K562 (cell line): ENCODE results near the gene C17orf50. TPM values are rescaled to one million over a fixed set of nuclear protein-coding genes. Genes with fewer than 3 reads are reported as not detected.
A peak's percentile ranks its signal among the peaks of the same experiment; 100 is the strongest.

ENCODE experiments used
- CREM ChIP-seq: IDR thresholded peaks from 2 replicates; pipeline ENCODE4 v1.6.1; 2014; ENCODE audit warnings: antibody characterized with exemption, low read depth
- DNMT1 ChIP-seq: fragments of 450-650 bp; IDR thresholded peaks from 2 replicates; pipeline ENCODE4 v1.6.1; 2016; ENCODE audit warnings: antibody characterized with exemption, mild to moderate bottlenecking
- FOXA3 ChIP-seq, 2 experiments: fragments of 450-650 bp in 1 of 2; sonication (generic) in 1 of 2; formaldehyde crosslinking; IDR thresholded peaks in 1 of 2; conservative IDR thresholded peaks in 1 of 2; 2 replicates each; pipeline versions ENCODE4 v1.4.0 to v1.8.0; 2020 to 2022; ENCODE audit warnings: mild to moderate bottlenecking in 2 of 2, missing genetic modification reagents in 1 of 2
- HNRNPK ChIP-seq: fragments of 200-400 bp; formaldehyde crosslinking; IDR thresholded peaks from one replicate; pipeline ENCODE4 v1.6.1; 2018; ENCODE audit warnings: mild to moderate bottlenecking, low read depth, low read length; ENCODE audit not compliant: poor library complexity, severe bottlenecking
- KHSRP ChIP-seq: fragments of 450-650 bp; IDR thresholded peaks from 2 replicates; pipeline ENCODE4 v1.6.1; 2017
- L3MBTL2 ChIP-seq: fragments of 450-650 bp; IDR thresholded peaks from 2 replicates; pipeline ENCODE4 v1.6.1; 2016; ENCODE audit warnings: mild to moderate bottlenecking, moderate library complexity
- NRF1 ChIP-seq, 2 experiments: fragments of 450-650 bp; IDR thresholded peaks in 1 of 2; conservative IDR thresholded peaks in 1 of 2; 2 replicates each; pipeline ENCODE4 v1.6.1; 2014; ENCODE audit warnings: mild to moderate bottlenecking in 2 of 2
- SRSF3 ChIP-seq: fragments of 200-400 bp; formaldehyde crosslinking; IDR thresholded peaks from 2 replicates; pipeline ENCODE4 v1.6.1; 2016; ENCODE audit warnings: mild to moderate bottlenecking, low read length, moderate library complexity; ENCODE audit not compliant: insufficient read depth
- ZFP36 ChIP-seq: fragments of 150-350 bp; IDR thresholded peaks from 2 replicates; pipeline ENCODE4 v1.6.1; 2018; ENCODE audit warnings: low read length, low read depth; ENCODE audit not compliant: partially characterized antibody
- ZNF561 ChIP-seq: fragments of 450-650 bp; formaldehyde crosslinking; conservative IDR thresholded peaks from 2 replicates; pipeline ENCODE4 v1.4.0; 2020; ENCODE audit warnings: mild to moderate bottlenecking, moderate library complexity
- ZSCAN29 ChIP-seq: fragments of 450-650 bp; IDR thresholded peaks from 2 replicates; pipeline ENCODE4 v1.6.1; 2017
- polyA plus RNA-seq, 8 experiments: library from polyadenylated mRNA; depleted of rRNA in 4 of 8; stranded (reverse) in 5 of 8; unstranded in 3 of 8; fragments of >200 nt; fragmentation: Nextera tagmentation in 2 of 8; fragmentation: Illumina TruSeq in 1 of 8; extraction: Ambion mirVana in 2 of 8; extraction: Trizol in 1 of 8; gene quantifications; 2 replicates each; pipeline versions ENCODE4 v1.2.1 to v1.2.3, GENCODE V29; 2011 to 2014; ENCODE audit warnings: inconsistent platforms in 1 of 8, missing spikeins in 1 of 8
- total RNA-seq, 7 experiments: library from RNA; depleted of rRNA in 6 of 7; stranded (reverse); fragments of >200 nt in 6 of 7; fragmentation: Illumina TruSeq in 2 of 7; extraction: Trizol in 2 of 7; gene quantifications; 2 replicates each; pipeline versions ENCODE4 v1.2.1 to v1.2.3, GENCODE V29; 2011 to 2021; ENCODE audit warnings: low replicate concordance in 1 of 7
- TF ChIP-seq, protein P1 (sequence below): sonication (generic); formaldehyde crosslinking; IDR thresholded peaks from 2 replicates; pipeline ENCODE4 v1.9.0; 2022; ENCODE audit warnings: mild to moderate bottlenecking, missing genetic modification reagents
- TF ChIP-seq, protein P2 (sequence below), 2 experiments: fragments of 450-650 bp; formaldehyde crosslinking in 1 of 2; IDR thresholded peaks; 2 replicates each; pipeline versions ENCODE4 v1.4.0 to v1.6.1; 2014 to 2020; ENCODE audit warnings: mild to moderate bottlenecking in 2 of 2, borderline replicate concordance in 1 of 2, low read depth in 1 of 2
- TF ChIP-seq, protein P3 (sequence below): IDR thresholded peaks from 2 replicates; pipeline ENCODE4 v1.6.1; 2011; ENCODE audit not compliant: insufficient read length; ENCODE audit errors: extremely low read depth
- TF ChIP-seq, protein P4 (sequence below): fragments of 450-650 bp; IDR thresholded peaks from 2 replicates; pipeline ENCODE4 v1.6.1; 2018; ENCODE audit warnings: mild to moderate bottlenecking, low read depth; ENCODE audit not compliant: partially characterized antibody

C17orf50 gene
- total and polyA plus RNA-seq, 9 of the 15 experiments (the other 6 are each of a cell fraction or from before 2014, with no cell fraction given) = not detected

DNA sequence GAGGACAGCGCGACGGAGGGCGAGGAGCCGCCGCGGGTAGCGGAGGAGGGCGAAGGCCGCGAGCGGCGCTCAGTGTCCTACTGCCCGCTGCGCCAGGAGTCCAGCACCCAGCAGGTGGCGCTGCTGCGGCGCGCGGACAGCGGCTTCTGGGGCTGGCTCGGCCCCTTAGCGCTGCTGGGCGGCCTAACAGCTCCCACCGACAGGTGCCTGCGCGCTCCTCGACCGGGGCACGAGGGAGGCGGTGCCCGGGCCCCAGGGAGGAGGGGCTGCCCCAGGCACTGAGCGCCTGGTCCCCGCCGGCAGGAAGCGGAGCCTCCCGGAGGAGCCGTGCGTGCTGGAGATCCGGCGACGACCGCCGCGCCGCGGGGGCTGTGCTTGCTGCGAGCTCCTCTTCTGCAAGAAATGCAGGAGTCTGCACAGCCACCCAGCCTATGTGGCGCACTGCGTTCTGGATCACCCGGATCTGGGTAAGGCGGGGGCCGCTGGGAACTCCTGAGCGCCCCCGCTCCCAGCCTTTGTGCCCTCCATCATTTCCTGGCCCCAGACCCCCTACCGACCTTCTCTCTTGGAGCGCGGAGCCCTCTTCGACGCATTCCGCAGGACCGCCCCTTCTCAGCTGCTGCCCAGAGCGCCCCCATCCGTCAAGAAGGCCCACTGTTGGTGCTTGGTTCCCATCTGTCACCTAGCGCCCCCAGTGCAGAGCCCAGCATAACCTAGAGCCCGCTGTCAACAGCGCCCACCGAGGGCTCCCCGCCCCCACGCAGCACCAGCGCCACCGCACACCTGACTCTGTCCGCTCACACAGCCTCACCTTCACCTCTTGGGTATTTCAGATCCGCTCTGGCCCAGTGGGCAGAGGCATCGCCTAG lies 3.7 kb downstream of the C17orf50 start (continued):
- TF ChIP-seq, protein P1, sequence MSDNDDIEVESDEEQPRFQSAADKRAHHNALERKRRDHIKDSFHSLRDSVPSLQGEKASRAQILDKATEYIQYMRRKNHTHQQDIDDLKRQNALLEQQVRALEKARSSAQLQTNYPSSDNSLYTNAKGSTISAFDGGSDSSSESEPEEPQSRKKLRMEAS = peak; percentile 74; the same call in 1 of the 2 replicates
- TF ChIP-seq ZNF561 (CRISPR knock-in tag) (no peak), SRSF3 (no peak), DNMT1 (no peak), NRF1 (conservative IDR thresholded peaks at IDR 0.05 in 1 of 2, IDR thresholded peaks at IDR 0.05 in 1 of 2) (peak; percentile 62 to 72), FOXA3 (CRISPR knock-in tag; conservative IDR thresholded peaks at IDR 0.05 in 1 of 2, IDR thresholded peaks at IDR 0.05 in 1 of 2) (no peak), KHSRP (no peak), CREM (peak; percentile 51), HNRNPK (no peak), ZSCAN29 (no peak), L3MBTL2 (peak; percentile 97), ZFP36 (peak; percentile 29)
- TF ChIP-seq, protein P2, sequence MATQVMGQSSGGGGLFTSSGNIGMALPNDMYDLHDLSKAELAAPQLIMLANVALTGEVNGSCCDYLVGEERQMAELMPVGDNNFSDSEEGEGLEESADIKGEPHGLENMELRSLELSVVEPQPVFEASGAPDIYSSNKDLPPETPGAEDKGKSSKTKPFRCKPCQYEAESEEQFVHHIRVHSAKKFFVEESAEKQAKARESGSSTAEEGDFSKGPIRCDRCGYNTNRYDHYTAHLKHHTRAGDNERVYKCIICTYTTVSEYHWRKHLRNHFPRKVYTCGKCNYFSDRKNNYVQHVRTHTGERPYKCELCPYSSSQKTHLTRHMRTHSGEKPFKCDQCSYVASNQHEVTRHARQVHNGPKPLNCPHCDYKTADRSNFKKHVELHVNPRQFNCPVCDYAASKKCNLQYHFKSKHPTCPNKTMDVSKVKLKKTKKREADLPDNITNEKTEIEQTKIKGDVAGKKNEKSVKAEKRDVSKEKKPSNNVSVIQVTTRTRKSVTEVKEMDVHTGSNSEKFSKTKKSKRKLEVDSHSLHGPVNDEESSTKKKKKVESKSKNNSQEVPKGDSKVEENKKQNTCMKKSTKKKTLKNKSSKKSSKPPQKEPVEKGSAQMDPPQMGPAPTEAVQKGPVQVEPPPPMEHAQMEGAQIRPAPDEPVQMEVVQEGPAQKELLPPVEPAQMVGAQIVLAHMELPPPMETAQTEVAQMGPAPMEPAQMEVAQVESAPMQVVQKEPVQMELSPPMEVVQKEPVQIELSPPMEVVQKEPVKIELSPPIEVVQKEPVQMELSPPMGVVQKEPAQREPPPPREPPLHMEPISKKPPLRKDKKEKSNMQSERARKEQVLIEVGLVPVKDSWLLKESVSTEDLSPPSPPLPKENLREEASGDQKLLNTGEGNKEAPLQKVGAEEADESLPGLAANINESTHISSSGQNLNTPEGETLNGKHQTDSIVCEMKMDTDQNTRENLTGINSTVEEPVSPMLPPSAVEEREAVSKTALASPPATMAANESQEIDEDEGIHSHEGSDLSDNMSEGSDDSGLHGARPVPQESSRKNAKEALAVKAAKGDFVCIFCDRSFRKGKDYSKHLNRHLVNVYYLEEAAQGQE (IDR thresholded peaks at IDR 0.05; ENCODE audit: borderline replicate concordance) = peak; percentile 90
- TF ChIP-seq, protein P2 (CRISPR knock-in tag; IDR thresholded peaks at IDR 0.05; ENCODE audit: low read depth) = no peak; the same call in 1 of the 2 replicates
- TF ChIP-seq, protein P3, sequence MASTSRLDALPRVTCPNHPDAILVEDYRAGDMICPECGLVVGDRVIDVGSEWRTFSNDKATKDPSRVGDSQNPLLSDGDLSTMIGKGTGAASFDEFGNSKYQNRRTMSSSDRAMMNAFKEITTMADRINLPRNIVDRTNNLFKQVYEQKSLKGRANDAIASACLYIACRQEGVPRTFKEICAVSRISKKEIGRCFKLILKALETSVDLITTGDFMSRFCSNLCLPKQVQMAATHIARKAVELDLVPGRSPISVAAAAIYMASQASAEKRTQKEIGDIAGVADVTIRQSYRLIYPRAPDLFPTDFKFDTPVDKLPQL = no peak
- TF ChIP-seq, protein P4, sequence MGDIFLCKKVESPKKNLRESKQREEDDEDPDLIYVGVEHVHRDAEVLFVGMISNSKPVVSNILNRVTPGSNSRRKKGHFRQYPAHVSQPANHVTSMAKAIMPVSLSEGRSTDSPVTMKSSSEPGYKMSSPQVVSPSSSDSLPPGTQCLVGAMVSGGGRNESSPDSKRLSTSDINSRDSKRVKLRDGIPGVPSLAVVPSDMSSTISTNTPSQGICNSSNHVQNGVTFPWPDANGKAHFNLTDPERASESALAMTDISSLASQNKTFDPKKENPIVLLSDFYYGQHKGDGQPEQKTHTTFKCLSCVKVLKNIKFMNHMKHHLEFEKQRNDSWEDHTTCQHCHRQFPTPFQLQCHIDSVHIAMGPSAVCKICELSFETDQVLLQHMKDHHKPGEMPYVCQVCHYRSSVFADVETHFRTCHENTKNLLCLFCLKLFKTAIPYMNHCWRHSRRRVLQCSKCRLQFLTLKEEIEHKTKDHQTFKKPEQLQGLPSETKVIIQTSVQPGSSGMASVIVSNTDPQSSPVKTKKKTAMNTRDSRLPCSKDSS = no peak
